Activated CD8-positive, alpha-beta memory T cell treated with anti-CD3 and anti-CD28 coated beads, Interleukin-2, amount 50 U/mL, for 48 hours (primary cell): Measurements from ENCODE around the gene KCNIP3.

Source experiments
- DNase-seq: peaks from one replicate; pipeline ENCODE4 v3.0.0-alpha.2; 2020

Gene KCNIP3

GRCh38 chr2:95275151-95275515 lies 22.0 kb upstream of the KCNIP3 start:
- DNase-seq: no peak

DNA sequence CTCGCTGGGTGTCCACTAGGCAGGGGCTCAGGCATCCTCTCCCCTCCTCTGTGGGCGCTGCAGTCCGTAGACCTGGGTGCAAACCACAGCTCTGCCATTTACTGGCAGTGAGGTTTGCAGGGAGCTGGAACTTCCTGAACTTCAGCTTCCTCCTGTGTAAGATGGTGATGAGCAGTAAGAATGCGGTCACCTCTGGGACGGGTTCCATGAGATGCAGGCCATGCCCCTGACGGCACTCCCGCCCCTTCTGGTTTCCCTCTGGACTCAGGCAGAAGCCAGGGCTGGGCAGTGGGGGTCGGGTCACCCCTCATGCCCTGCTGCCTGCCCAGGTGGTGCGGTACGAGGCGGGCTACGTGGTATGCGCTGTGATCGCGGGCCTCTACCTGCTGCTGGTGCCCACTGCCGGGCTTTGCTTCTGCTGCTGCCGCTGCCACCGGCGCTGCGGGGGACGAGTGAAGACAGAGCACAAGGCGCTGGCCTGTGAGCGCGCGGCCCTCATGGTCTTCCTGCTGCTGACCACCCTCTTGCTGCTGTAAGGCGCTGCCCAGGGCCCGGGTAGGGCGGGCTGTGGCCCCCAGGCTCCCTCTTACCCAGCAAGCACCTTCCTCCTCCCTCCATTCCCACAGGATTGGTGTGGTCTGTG lies 21.4 kb upstream of the KCNIP3 start:
- DNase-seq: no peak

- no peak for DNase-seq
Observed at GRCh38 chr2:95276244-95276887, 20.8 kb upstream of the KCNIP3 start.

DNA sequence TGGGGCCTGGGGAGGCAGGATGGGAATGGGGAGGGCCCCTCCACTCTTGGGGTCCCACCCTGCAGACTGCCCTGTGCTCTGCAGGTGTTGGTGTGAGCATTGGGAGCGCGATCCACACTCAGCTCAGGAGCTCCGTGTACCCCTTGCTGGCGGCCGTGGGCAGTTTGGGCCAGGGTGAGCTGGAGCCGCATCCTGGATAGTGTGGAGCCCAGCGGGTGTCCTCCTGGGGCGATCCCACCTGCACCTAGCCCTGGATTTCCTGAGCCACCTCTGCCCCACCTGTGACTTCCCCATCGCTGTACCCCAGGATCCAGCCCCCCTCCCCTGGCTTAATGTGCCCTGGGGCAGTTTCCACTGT lies 20.3 kb upstream of the KCNIP3 start:
- DNase-seq: no peak

DNA sequence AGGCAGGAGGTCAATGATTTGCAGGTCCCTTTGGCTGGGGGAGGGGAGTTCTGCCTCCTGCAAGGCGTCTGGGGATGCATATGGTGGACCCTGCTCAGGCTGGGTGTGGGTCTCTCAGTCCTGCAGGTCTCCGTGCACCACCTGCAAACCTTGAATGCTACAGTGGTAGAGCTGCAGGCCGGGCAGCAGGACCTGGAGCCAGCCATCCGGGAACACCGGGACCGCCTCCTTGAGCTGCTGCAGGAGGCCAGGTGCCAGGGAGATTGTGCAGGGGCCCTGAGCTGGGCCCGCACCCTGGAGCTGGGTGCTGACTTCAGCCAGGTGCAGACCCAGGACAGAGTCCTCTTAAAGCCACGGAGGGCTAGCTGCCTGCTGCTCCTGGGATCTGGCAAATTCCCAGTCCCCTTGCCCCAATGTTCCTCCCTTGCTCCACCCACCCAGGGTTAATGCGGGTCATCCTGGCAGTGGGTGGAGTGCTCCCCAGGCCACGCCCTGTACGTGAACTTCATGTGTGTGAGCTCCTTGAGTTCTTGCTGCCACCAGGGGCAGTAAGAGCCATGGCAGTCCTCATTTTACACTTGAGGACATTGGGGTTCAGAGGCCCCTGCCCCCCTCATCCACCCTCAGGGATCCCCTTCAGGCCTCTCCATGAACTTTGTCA lies 19.8 kb upstream of the KCNIP3 start:
- DNase-seq: no peak

GRCh38 chr2:95278051-95278471 lies 19.1 kb upstream of the KCNIP3 start:
- no peak for DNase-seq

DNA sequence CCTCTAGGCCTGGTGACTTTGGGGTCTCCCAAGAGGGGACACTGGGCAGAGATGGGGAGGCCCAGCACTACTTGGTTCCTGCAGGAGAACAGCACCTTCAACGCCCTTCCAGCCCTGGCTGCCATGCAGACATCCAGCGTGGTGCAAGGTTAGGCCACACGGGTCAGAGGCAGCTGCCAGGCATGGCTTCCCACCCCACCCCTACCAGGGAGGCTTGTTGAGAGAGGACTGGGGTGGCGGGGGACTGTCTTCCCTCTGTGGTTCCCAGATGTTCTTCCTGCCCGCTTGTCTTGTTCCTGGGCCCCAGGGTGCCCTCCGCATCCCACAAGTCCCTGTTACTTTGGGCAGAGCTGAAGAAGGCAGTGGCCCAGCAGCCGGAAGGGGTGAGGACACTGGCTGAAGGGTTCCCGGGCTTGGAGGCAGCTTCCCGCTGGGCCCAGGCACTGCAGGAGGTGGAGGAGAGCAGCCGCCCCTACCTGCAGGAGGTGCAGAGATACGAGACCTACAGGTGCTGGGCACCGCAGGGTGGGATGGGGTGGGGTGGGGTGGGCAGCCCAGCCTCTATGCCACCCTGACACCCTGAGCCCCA lies 18.4 kb upstream of the KCNIP3 start:
- no peak for DNase-seq

DNA sequence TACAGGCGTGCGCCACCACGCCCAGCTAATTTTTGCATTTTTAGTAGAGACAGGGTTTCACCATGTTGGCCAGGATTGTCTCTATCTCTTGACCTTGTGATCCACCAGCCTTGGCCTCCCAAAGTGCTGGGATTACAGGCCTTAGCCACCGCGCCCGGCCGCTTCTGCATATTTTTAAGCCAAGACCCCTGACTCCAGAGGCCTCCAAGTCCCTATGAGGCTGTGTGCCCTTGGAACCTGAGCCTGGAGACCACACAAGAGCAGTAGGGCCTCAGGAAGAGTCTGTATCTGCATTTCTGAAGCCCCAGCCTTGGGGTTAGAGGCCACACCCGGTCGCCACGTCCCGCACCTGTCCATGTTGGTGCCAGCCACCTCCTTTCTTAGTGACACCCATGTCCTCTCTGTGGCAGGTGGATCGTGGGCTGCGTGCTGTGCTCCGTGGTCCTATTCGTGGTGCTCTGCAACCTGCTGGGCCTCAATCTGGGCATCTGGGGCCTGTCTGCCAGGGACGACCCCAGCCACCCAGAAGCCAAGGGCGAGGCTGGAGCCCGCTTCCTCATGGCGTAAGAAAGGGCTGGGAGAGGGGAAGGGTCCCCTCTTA lies 17.6 kb upstream of the KCNIP3 start:
- DNase-seq: no peak

GRCh38 chr2:95281071-95281470 lies 16.1 kb upstream of the KCNIP3 start:
- DNase-seq: no peak

DNA sequence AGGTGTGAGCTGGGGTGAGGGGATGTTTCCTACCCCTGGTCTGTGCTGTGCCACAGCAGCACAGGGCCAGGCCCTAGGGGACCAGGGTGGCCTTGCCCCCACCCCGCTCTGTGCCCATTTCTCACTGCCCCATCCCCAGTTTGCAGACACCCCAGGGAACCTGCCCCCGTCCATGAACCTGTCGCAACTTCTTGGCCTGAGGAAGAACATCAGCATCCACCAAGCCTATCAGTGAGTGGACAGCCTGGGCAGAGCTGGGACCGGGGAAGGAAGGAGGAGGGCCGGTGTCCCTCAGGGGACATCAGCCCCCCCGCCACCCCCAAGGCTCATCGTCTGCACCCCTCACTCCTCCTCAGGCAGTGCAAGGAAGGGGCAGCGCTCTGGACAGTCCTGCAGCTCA lies 15.4 kb upstream of the KCNIP3 start:
- DNase-seq: no peak

DNA sequence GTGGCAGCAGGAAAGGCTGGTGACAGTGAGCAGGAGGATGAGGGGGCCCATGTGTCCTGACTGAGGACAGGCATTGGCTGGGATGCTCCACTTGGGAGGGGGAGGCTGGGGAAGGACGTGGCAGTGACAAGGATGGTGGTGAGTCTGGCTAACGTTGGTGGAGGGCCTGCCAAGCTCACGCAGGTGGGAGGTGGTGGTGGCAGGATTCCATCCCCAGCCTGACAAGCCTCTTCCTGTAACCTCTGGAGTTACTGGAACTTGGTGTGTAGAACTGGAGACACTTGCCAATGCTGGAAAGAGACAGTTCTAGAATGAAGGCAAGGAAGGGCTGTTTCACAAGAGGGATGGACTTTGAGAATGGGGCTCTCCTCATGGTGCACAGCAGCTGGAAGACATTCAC lies 14.7 kb upstream of the KCNIP3 start:
- no peak for DNase-seq

- DNase-seq: no peak
Observed at GRCh38 chr2:95283562-95283961, 13.6 kb upstream of the KCNIP3 start.

- no peak for DNase-seq
Observed at GRCh38 chr2:95284886-95285541, 12.1 kb upstream of the KCNIP3 start.

- no peak for DNase-seq
Observed at GRCh38 chr2:95285542-95285932, 11.6 kb upstream of the KCNIP3 start.

GRCh38 chr2:95287336-95287735 lies 9.8 kb upstream of the KCNIP3 start:
- DNase-seq: no peak

DNA sequence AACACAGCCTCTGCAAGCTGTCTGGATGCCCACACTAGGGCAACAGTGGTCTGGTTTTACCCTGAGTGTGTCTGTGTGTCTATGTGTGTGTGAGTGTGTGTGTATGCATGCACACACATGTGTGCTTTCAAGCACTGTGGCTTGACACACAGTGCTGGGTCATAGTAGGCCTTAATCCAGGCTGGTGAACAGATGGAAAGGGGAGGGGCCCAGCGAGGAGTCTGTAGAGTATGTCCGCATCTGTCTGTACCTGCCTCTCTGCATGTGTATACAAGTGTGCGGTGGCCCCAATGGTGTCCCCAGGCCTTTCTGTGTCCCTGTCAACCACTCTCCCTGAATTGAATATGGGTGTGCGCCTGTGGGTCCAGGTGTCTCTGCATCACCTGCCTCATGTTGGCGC lies 9.3 kb upstream of the KCNIP3 start:
- no peak for DNase-seq

DNA sequence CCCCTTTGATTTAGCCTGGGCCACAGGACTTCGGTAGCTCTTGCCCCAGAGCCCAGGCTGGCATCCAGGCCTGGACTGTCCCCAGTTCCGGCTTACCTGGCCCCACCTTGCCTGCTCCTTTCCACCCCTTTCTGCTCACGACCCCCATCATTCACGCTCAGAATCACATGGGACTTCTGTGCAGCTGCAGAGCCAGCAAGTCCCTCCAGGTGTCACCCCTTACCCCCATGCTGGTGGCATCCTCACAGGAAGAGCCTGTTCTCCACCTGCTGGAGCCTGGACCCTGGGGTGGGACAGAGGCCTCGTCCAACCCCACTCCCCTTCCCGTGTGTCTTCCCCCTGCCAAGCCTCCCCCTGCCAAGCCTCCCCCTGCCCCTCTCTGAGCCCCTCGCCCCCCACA lies 7.9 kb upstream of the KCNIP3 start:
- DNase-seq: no peak

- DNase-seq: no peak
Observed at GRCh38 chr2:95291222-95291621, 5.9 kb upstream of the KCNIP3 start.

DNA sequence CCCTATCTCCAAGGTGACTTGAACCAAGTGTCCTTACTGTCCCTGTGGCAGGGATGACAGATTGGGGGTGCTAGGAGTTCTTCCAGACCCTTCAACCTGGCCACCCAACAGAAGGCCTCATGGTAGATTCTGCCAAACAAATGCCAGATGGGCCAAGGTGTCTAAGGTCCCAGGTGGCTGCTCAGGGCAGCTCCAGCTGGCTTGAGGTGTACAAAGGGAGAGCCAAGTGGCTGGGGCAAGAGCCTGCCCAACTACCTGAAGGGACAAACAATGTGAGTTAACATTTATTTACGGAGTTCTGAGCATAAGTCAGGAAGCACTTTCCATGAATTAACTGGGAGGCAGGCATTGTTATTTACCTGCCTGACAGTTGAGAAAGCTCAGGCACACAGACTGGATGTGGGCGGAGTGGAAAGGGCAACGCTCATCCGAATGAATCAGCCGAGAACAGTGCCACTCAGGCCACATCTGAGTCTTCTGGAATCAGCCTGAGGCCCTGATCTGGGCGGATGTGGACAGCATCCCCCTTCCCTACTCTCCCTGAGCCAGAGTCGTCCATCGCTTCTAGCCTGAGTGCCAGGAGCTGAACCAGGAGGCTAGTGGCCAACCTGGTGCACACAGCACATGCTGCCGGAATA lies 4.4 kb upstream of the KCNIP3 start:
- no peak for DNase-seq

DNA sequence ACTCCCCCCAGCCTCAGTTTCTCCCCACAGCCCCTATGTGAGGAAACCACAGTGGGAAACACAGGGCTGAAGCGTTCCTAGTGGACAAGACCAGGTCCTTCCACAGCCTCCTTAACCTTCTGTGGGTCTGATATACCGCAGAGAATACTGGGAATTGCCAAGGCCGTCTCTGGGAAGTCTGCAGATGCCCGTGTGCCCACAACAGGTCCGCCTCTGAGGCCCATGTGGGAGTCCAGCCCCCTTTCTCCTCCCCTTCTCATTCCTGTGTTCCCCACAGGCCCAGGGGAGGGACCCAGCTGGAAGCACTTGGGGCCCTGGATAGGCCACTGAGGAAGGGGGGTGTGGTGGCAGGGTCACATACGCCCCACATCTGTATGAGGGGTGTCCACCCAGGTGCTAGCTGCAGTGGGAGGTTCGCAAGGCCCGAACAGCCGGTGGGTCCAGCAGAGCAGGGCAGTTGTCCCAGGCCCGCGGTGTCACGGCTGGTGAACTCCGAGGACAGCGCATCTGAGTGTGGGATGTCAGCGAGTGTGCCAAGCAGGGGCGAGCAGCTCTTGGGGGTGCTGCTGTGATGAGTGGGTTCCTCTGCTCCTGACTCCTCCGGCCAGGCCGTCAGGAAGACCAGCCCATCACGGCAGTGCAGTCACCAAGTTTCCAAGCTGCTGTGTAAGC lies 2.4 kb upstream of the KCNIP3 start:
- DNase-seq: no peak

GRCh38 chr2:95295376-95295775 lies 1.8 kb upstream of the KCNIP3 start:
- no peak for DNase-seq

- DNase-seq: no peak
Observed at GRCh38 chr2:95296011-95296410, 1.1 kb upstream of the KCNIP3 start.
